ENCODE results near the gene OLIG3.

The OLIG3 gene

DNA sequence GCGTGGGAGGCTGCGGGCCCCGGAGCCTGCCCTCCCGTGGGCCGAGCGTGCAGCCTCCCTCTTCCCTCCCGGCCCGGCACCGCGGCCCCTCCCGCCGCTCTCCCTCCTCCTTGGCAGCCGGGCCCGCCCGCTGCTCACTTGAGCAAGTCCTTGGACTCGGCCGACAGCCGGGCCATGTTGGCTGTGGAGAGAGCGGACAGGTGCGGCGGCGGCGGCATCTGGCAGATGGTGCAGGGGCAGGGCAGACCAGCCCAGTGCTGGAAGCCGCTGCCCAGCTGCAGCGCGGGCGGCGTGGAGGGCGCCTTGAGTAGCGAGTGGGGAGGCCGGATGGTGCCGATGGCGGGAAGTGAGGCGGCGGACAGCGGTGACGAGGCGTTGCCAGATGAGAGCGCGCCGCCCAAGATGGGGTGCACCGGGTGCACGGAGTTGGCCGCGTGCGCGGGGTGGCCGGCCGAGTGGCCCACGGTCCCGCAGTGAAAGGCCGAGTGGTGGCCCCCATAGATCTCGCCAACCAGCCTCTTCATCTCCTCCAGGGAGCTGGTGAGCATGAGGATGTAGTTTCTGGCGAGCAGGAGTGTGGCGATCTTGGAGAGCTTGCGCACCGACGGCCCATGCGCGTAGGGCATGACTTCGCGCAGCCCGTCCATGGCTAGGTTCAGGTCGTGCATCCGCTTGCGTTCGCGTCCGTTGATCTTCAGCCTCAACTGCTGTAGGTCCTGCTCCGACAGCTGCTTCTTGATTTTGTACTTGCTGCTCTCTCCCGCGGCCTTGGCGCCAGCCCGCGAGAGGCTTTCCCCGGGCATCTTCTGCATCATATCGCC is 766 bp downstream of the OLIG3 start:
- no peaks in the 10 kb centered on the region for H3K4me1 ChIP-seq (ENCODE audit: insufficient read depth, poor library complexity, severe bottlenecking)
- H3K9me3 ChIP-seq (ENCODE audit: severe bottlenecking): no peaks in the 10 kb centered on the region
- H3K4me3 ChIP-seq (ENCODE audit: severe bottlenecking): no peak overlapping the region
- ATAC-seq (ENCODE audit: low read depth) (no peak), DNase-seq (ENCODE audit: low spot score) (no peak)
- no peak overlapping the region for H3K27ac ChIP-seq (ENCODE audit: poor library complexity, severe bottlenecking)
- TF ChIP-seq, protein P1, sequence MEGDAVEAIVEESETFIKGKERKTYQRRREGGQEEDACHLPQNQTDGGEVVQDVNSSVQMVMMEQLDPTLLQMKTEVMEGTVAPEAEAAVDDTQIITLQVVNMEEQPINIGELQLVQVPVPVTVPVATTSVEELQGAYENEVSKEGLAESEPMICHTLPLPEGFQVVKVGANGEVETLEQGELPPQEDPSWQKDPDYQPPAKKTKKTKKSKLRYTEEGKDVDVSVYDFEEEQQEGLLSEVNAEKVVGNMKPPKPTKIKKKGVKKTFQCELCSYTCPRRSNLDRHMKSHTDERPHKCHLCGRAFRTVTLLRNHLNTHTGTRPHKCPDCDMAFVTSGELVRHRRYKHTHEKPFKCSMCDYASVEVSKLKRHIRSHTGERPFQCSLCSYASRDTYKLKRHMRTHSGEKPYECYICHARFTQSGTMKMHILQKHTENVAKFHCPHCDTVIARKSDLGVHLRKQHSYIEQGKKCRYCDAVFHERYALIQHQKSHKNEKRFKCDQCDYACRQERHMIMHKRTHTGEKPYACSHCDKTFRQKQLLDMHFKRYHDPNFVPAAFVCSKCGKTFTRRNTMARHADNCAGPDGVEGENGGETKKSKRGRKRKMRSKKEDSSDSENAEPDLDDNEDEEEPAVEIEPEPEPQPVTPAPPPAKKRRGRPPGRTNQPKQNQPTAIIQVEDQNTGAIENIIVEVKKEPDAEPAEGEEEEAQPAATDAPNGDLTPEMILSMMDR (IDR thresholded peaks at IDR 0.05; ENCODE audit: poor library complexity, severe bottlenecking): no peak
- H3K27me3 ChIP-seq (ENCODE audit: insufficient read depth, poor library complexity, severe bottlenecking): peaks cover 100% of the 10 kb centered on the region
- H3K36me3 ChIP-seq (ENCODE audit: low read depth): no peaks in the 10 kb centered on the region

DNA sequence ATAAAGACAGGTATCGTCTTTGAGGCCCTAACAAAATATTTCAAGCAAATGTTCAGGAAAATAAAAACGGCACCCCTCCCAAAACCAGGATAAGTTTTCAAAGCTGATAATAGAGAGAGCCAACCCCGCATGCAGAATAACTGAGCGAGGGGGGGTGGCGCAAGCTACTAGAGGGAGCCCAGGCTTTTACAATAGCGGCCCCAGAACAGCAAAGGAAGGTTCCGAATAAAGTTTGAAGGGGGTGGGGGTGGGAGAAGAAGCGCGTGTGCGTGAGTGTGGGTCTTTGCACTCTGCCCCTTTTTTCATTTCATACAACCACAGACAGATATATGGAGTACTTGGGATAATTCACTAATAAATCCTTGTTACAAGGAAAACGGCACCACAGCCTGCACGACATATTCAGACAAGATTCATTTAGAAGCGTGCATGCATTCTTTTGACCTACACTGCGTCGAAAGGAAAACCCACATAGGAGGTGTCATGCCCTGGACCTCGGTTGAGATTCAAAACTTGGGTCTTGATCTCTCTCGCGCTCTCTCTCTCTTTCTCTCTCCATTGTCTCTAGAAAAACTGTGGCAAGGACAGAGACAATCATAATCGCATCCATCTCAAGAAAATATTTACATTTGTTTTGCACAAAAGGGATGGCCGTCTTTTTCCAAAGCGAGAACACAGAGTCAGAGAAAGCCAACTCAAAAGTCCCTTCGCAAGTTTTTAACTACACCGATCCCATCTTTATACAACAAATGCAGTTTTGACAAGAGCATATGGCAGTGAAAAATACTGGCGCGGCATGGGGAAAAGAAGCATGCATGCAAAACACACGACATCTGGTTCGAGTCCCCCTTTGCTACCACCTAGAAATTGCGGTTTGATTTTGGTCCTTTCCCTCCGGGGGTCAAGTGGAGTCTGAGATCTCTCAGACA is 1.6 kb downstream of the OLIG3 start:
- Histone ChIP-seq H3K27me3 (ENCODE audit: insufficient read depth, poor library complexity, severe bottlenecking) (peaks cover 100% of the 10 kb centered on the region), H3K9me3 (ENCODE audit: severe bottlenecking) (no peaks in the 10 kb centered on the region), H3K4me1 (ENCODE audit: insufficient read depth, poor library complexity, severe bottlenecking) (no peaks in the 10 kb centered on the region), H3K4me3 (ENCODE audit: severe bottlenecking) (no peak overlapping the region), H3K27ac (ENCODE audit: poor library complexity, severe bottlenecking) (no peak overlapping the region), H3K36me3 (ENCODE audit: low read depth) (no peaks in the 10 kb centered on the region)
- ATAC-seq (ENCODE audit: low read depth) (no peak), DNase-seq (ENCODE audit: low spot score) (no peak)
- TF ChIP-seq, protein P1 (IDR thresholded peaks at IDR 0.05; ENCODE audit: poor library complexity, severe bottlenecking): no peak

DNA sequence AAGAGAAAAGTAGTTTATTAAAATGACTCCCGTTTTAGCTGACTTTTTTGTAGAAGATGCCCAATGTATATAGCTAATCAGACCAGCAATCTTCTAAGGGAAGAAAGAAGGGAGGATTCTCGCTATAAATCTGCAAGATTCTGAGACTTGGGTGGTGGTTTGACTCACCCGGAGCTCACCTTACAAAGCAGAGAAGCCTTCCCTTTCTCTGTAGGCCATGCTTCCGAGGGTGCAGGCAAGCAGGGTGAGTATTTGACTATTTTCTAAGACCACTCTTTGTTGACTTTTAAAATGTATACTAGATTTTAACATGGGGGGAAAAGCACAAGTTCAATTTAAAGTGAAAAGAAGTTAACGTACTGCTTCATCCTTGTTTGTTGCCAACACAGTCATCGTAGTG is 2.7 kb downstream of the OLIG3 start:
- Histone ChIP-seq H3K4me1 (ENCODE audit: insufficient read depth, poor library complexity, severe bottlenecking) (no peaks in the 10 kb centered on the region), H3K36me3 (ENCODE audit: low read depth) (no peaks in the 10 kb centered on the region), H3K27ac (ENCODE audit: poor library complexity, severe bottlenecking) (no peak overlapping the region), H3K27me3 (ENCODE audit: insufficient read depth, poor library complexity, severe bottlenecking) (peaks cover 100% of the 10 kb centered on the region), H3K9me3 (ENCODE audit: severe bottlenecking) (no peaks in the 10 kb centered on the region), H3K4me3 (ENCODE audit: severe bottlenecking) (no peak overlapping the region)
- DNase-seq (ENCODE audit: low spot score): no peak
- TF ChIP-seq, protein P1 (IDR thresholded peaks at IDR 0.05; ENCODE audit: poor library complexity, severe bottlenecking): no peak
- ATAC-seq (ENCODE audit: low read depth): no peak

DNA sequence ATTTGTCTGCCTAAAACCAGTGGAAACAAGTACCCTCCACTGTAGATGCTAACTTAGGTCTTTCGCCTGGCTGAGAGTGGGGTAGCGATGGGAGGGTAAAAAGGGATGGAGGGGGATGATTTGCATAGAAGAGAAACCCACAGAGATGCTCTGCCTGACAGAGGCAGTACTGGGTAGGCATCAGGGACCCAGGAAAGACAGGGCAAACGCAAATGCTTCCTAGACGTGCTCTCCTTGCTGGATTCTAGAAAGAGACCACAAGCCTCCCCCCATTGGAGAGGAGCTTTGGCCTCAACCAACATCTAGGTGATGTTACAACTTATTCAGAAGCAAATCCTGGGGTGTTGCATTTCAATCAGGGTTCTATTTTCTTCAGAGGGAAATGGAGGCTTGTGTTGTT is 3.2 kb downstream of the OLIG3 start:
- H3K9me3 ChIP-seq (ENCODE audit: severe bottlenecking): no peaks in the 10 kb centered on the region
- H3K4me3 ChIP-seq (ENCODE audit: severe bottlenecking): no peak overlapping the region
- no peak overlapping the region for H3K27ac ChIP-seq (ENCODE audit: poor library complexity, severe bottlenecking)
- ATAC-seq (ENCODE audit: low read depth): no peak
- TF ChIP-seq, protein P1 (IDR thresholded peaks at IDR 0.05; ENCODE audit: poor library complexity, severe bottlenecking): no peak
- H3K36me3 ChIP-seq (ENCODE audit: low read depth): no peaks in the 10 kb centered on the region
- no peak for DNase-seq (ENCODE audit: low spot score)
- peaks cover 100% of the 10 kb centered on the region for H3K27me3 ChIP-seq (ENCODE audit: insufficient read depth, poor library complexity, severe bottlenecking)
- H3K4me1 ChIP-seq (ENCODE audit: insufficient read depth, poor library complexity, severe bottlenecking): no peaks in the 10 kb centered on the region
